Measurements from ENCODE around the gene ANKRD34C.
A peak's percentile ranks its signal among the peaks of the same experiment; 100 is the strongest.
"Not testable (repeated sequence)": the region's sequence is repeated elsewhere in the genome, so short reads cannot be mapped to it uniquely, and the experiment has no call there.

The ANKRD34C gene

DNA sequence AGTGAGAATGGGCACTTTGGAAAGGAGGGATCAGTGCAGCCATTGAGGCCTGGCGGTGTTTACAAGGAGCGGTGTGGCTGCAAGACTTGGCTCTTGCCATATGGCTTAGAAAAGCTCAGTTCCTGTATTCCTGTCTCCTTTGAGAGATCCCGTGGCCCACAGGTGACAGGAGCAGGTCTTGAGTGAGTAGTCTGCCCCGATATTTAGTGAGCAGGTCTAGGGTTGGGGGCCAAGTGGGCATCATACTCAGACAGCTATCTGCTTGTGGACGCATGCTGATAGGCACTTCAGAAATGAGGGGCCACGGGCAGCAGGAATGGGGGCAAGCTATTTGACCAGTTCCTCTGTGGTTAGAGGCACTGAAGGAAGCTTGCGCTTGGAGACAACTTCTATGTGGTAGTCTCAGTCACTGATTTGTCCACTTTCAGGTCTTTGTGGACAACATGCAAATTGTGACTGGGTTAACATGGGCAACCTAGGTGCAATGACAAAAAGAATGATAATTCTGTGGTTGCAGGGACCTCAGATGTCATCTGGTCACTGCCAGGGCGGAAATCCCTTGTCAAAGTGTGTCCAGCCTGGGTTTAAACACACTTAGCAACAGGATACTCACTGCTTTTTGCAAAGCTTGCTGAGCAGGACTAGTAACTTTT is 29.5 kb downstream of the ANKRD34C start:
- peak; percentile 8 for DNase-seq

DNA sequence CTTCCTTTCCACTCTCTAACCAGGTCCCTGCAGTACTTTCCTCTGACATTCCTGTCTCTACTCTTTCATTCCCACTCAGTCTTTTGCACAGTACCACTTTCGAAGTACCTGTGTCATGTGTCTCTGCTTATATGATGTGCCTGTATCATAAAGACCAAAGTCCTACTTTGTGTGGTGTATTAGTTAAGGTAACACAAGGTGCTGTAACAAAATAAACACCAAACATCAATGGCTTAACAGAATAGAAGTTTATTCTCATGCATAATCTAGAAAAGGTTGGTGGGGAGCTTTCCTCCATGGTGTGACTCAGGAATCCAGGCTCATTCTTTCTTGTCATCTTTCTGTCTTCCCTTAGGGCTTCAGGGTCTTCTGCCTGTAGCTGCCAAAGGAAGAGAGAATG is 31.7 kb downstream of the ANKRD34C start:
- DNase-seq = no peak

- DNase-seq = no peak
Measured at GRCh38 chr15:79314811-79315210, 32.3 kb downstream of the ANKRD34C start.

DNA sequence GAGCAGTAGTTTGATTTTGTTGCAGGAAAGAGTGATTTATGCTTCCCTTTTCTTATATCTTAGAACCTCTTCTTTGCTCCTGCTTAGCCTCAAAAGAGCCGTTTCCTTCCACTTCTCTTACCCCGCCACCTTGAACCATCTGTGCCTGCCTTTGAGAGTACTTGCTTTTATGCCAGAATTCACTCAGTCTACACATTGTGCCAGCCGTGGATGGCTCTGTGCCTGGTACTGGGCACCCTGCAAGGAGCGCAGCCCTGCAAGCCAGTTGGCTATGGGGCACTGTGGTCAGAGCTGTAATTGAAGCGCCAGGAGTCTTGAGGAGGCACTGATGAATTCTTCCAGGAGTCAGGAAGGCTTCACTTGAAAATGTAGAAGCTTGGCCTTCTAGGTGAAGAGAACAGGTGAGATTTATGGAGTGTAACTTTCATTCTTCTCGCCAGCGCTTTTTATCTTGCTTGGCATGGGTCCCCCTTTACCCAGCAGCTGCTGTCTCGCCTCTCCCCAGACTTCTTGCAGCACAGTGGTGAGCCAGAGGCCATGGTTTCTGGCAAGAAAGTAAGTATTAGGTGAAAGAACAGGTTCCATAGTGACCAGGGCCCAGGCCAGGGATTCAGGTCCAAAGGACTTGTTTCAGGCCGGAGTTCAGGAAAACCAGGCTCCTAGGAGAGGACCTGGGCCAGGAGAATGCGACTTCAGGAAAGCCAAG is 33.3 kb downstream of the ANKRD34C start:
- no peak for DNase-seq

GRCh38 chr15:79316864-79317263 is 34.3 kb downstream of the ANKRD34C start:
- no peak for DNase-seq

DNA sequence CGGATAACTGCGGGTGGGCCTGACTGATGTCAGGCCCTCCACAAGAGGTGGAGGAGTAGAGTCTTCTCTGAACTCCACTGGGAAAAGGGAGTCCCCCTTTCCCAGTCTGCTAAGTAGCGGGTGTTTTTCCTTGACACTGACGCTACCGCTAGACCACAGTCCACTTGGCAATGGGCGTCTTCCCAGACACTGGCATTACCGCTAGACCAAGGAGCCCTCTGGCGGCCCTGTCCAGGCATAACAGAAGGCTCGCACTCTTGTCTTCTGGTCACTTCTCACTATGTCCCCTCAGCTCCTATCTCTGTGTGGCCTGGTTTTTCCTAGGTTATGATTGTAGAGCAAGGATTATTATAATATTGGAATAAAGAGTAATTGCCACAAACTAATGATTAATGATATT is 37.5 kb downstream of the ANKRD34C start:
- not testable (repeated sequence) for DNase-seq

GRCh38 chr15:79321876-79322275 is 39.4 kb downstream of the ANKRD34C start:
- DNase-seq = no peak

DNA sequence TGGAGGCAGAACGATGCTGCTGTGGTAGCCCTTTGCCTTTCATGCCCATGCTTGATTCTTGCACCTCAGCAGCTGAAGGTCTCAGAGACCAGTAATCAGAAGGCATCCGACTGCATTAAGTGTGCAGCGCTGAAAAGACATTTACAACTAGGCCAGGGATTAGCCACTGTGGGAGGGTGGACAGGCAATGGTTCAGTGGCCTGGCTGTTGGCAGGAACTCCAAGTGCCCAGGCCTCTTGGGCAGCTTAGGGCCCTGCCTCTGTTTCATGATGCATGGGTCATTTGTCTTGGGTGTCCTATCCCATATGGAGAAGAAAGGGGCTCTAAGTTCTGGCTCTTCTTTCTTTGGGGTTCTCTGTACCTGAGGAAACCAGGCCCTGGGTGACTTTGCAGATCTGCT is 39.8 kb downstream of the ANKRD34C start:
- DNase-seq = no peak

- no peak for DNase-seq
Measured at GRCh38 chr15:79322945-79323344, 40.4 kb downstream of the ANKRD34C start.

GRCh38 chr15:79329171-79329611 is 46.7 kb downstream of the ANKRD34C start:
- DNase-seq = no peak

All from activated CD4-positive, alpha-beta T cell treated with anti-CD3 and anti-CD28 coated beads, Interleukin-2, Interleukin-6, amounts not matched to agents 100 ng/mL and 50 ng/mL, durations not matched to agents 16 hours and 8 hours (primary cell).